ENCODE measurements around the gene KRT77. TPM values are rescaled to one million over a fixed set of nuclear protein-coding genes. Genes with fewer than 3 reads are reported as not detected.
"Not testable (repeated sequence)": the region's sequence is repeated elsewhere in the genome, so short reads cannot be mapped to it uniquely, and the experiment has no call there.

Gene KRT77
- total and polyA plus RNA-seq, 2 experiments from 2014 or later, result not detected

DNA sequence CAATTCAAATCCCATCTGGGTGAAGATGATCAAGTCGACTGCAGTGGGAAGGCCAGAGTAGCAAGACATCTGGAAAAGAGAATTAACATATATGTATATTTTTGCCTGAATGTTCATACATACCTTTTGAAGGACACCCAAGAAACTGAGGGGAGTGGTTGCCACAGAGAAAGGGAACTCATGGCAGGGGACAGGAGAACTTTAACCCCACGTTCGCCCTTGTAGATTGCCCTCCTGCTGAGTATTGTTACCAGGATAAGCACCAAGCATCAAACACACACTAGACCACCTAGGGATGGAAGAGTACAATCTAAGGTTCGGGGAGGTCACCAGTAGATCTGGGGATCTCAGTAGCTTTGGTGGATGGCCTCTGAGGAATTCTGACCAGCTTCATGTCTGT is 32.8 kb downstream of the KRT77 start:
- H3K4me3 ChIP-seq, result no peak overlapping the region
- no peaks in the 10 kb centered on the region for H3K4me1 ChIP-seq (ENCODE audit: insufficient read depth)
- no peaks in the 10 kb centered on the region for H3K27me3 ChIP-seq (ENCODE audit: insufficient read depth)
- no peaks in the 10 kb centered on the region for H3F3A ChIP-seq (replicated peaks; ENCODE audit: low read depth)
- H3K79me2 ChIP-seq (replicated peaks; ENCODE audit: insufficient read depth), result no peaks in the 10 kb centered on the region
- DNase-seq (ENCODE audit: low spot score), result no peak
- Mint-ChIP-seq H3K4me1 (no peaks in the 10 kb centered on the region), H3K27me3 (ENCODE audit: insufficient read depth, low read depth, poor library complexity) (no peaks in the 10 kb centered on the region), H3K9me3 (no peaks in the 10 kb centered on the region), H3K36me3 (ENCODE audit: low read depth) (no peaks in the 10 kb centered on the region), H3K27ac (no peak overlapping the region), H3K4me3 (no peak overlapping the region)
- no peaks in the 10 kb centered on the region for H4K20me1 ChIP-seq (replicated peaks; ENCODE audit: insufficient read depth)
- H3K9me2 ChIP-seq (ENCODE audit: insufficient read depth), result no peaks in the 10 kb centered on the region
- ATAC-seq, result no peak
- TF ChIP-seq ZNF331 (CRISPR knock-in tag; IDR thresholded peaks at IDR 0.05; ENCODE audit: low read depth) (no peak), EZH2 (IDR thresholded peaks at IDR 0.05; ENCODE audit: low read depth, unreplicated experiment) (no peak), CREB1 (CRISPR knock-in tag; IDR thresholded peaks at IDR 0.05; ENCODE audit: low read depth) (no peak), NANOG (IDR thresholded peaks at IDR 0.05; ENCODE audit: borderline replicate concordance) (no peak), EZH2phosphoT487 (IDR thresholded peaks at IDR 0.05; ENCODE audit: unreplicated experiment) (no peak), ZNF114 (CRISPR knock-in tag; IDR thresholded peaks at IDR 0.05) (no peak), STAT1 (IDR thresholded peaks at IDR 0.05; ENCODE audit: unreplicated experiment) (no peak), JUNB (IDR thresholded peaks at IDR 0.05; ENCODE audit: unreplicated experiment) (no peak), POLR2AphosphoS5 (IDR thresholded peaks at IDR 0.05; ENCODE audit: low read depth) (no peak)
- TF ChIP-seq, protein P1, sequence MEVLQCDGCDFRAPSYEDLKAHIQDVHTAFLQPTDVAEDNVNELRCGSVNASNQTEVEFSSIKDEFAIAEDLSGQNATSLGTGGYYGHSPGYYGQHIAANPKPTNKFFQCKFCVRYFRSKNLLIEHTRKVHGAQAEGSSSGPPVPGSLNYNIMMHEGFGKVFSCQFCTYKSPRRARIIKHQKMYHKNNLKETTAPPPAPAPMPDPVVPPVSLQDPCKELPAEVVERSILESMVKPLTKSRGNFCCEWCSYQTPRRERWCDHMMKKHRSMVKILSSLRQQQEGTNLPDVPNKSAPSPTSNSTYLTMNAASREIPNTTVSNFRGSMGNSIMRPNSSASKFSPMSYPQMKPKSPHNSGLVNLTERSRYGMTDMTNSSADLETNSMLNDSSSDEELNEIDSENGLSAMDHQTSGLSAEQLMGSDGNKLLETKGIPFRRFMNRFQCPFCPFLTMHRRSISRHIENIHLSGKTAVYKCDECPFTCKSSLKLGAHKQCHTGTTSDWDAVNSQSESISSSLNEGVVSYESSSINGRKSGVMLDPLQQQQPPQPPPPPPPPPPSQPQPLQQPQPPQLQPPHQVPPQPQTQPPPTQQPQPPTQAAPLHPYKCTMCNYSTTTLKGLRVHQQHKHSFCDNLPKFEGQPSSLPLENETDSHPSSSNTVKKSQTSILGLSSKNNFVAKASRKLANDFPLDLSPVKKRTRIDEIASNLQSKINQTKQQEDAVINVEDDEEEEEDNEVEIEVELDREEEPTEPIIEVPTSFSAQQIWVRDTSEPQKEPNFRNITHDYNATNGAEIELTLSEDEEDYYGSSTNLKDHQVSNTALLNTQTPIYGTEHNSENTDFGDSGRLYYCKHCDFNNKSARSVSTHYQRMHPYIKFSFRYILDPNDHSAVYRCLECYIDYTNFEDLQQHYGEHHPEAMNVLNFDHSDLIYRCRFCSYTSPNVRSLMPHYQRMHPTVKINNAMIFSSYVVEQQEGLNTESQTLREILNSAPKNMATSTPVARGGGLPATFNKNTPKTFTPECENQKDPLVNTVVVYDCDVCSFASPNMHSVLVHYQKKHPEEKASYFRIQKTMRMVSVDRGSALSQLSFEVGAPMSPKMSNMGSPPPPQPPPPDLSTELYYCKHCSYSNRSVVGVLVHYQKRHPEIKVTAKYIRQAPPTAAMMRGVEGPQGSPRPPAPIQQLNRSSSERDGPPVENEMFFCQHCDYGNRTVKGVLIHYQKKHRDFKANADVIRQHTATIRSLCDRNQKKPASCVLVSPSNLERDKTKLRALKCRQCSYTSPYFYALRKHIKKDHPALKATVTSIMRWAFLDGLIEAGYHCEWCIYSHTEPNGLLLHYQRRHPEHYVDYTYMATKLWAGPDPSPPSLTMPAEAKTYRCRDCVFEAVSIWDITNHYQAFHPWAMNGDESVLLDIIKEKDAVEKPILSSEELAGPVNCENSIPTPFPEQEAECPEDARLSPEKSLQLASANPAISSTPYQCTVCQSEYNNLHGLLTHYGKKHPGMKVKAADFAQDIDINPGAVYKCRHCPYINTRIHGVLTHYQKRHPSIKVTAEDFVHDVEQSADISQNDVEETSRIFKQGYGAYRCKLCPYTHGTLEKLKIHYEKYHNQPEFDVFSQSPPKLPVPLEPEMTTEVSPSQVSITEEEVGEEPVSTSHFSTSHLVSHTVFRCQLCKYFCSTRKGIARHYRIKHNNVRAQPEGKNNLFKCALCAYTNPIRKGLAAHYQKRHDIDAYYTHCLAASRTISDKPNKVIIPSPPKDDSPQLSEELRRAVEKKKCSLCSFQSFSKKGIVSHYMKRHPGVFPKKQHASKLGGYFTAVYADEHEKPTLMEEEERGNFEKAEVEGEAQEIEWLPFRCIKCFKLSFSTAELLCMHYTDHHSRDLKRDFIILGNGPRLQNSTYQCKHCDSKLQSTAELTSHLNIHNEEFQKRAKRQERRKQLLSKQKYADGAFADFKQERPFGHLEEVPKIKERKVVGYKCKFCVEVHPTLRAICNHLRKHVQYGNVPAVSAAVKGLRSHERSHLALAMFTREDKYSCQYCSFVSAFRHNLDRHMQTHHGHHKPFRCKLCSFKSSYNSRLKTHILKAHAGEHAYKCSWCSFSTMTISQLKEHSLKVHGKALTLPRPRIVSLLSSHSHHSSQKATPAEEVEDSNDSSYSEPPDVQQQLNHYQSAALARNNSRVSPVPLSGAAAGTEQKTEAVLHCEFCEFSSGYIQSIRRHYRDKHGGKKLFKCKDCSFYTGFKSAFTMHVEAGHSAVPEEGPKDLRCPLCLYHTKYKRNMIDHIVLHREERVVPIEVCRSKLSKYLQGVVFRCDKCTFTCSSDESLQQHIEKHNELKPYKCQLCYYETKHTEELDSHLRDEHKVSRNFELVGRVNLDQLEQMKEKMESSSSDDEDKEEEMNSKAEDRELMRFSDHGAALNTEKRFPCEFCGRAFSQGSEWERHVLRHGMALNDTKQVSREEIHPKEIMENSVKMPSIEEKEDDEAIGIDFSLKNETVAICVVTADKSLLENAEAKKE (CRISPR knock-in tag; IDR thresholded peaks at IDR 0.05), result no peak
- TF ChIP-seq, protein P2, sequence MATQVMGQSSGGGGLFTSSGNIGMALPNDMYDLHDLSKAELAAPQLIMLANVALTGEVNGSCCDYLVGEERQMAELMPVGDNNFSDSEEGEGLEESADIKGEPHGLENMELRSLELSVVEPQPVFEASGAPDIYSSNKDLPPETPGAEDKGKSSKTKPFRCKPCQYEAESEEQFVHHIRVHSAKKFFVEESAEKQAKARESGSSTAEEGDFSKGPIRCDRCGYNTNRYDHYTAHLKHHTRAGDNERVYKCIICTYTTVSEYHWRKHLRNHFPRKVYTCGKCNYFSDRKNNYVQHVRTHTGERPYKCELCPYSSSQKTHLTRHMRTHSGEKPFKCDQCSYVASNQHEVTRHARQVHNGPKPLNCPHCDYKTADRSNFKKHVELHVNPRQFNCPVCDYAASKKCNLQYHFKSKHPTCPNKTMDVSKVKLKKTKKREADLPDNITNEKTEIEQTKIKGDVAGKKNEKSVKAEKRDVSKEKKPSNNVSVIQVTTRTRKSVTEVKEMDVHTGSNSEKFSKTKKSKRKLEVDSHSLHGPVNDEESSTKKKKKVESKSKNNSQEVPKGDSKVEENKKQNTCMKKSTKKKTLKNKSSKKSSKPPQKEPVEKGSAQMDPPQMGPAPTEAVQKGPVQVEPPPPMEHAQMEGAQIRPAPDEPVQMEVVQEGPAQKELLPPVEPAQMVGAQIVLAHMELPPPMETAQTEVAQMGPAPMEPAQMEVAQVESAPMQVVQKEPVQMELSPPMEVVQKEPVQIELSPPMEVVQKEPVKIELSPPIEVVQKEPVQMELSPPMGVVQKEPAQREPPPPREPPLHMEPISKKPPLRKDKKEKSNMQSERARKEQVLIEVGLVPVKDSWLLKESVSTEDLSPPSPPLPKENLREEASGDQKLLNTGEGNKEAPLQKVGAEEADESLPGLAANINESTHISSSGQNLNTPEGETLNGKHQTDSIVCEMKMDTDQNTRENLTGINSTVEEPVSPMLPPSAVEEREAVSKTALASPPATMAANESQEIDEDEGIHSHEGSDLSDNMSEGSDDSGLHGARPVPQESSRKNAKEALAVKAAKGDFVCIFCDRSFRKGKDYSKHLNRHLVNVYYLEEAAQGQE (IDR thresholded peaks at IDR 0.05; ENCODE audit: unreplicated experiment), result no peak
- TF ChIP-seq, protein P3, sequence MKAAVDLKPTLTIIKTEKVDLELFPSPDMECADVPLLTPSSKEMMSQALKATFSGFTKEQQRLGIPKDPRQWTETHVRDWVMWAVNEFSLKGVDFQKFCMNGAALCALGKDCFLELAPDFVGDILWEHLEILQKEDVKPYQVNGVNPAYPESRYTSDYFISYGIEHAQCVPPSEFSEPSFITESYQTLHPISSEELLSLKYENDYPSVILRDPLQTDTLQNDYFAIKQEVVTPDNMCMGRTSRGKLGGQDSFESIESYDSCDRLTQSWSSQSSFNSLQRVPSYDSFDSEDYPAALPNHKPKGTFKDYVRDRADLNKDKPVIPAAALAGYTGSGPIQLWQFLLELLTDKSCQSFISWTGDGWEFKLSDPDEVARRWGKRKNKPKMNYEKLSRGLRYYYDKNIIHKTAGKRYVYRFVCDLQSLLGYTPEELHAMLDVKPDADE (IDR thresholded peaks at IDR 0.05), result no peak
- no peak overlapping the region for H3K27ac ChIP-seq (ENCODE audit: low read depth)
- no peak overlapping the region for H3K4me2 ChIP-seq
- no peak overlapping the region for H2AFZ ChIP-seq
- H3K36me3 ChIP-seq (ENCODE audit: insufficient read depth), result no peaks in the 10 kb centered on the region

DNA sequence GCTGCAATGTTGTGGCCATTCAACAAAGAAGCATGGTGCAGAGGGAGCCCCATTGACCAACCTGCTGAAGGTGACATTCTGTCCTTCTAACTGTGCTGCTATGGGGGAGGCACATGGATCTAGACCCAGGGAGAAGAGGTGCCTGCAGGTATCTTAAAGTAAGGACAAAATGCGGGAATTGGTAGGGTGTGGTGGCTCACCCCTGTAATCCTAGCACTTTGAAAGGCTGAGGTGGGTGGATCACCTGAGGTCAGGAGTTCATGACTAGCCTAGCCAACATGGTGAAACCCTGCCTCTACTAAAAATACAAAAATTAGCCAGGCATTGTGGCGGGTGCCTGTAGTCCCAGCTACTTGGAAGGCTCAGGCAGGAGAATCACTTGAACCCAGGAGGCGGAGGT is 33.4 kb downstream of the KRT77 start:
- H3K27ac ChIP-seq (ENCODE audit: low read depth); H3K4me2 ChIP-seq; H3F3A ChIP-seq (replicated peaks; ENCODE audit: low read depth); H3K27me3 Mint-ChIP-seq (ENCODE audit: insufficient read depth, low read depth, poor library complexity); ATAC-seq; H3K9me2 ChIP-seq (ENCODE audit: insufficient read depth); H3K79me2 ChIP-seq (replicated peaks; ENCODE audit: insufficient read depth); H3K9me3 Mint-ChIP-seq; H2AFZ ChIP-seq; H3K27me3 ChIP-seq (ENCODE audit: insufficient read depth); H3K4me1 ChIP-seq (ENCODE audit: insufficient read depth); H3K36me3 Mint-ChIP-seq (ENCODE audit: low read depth); DNase-seq (ENCODE audit: low spot score); H3K27ac Mint-ChIP-seq; H3K4me3 Mint-ChIP-seq; H3K4me3 ChIP-seq; H3K36me3 ChIP-seq (ENCODE audit: insufficient read depth); H3K4me1 Mint-ChIP-seq; H4K20me1 ChIP-seq (replicated peaks; ENCODE audit: insufficient read depth): not testable (repeated sequence)

Measured in GM23338 (cell line).